HG03354 (cell line): ENCODE measurements around the gene CTTN.
"Not testable (repeated sequence)": the region's sequence is repeated elsewhere in the genome, so short reads cannot be mapped to it uniquely, and the experiment has no call there.

Experiments used
- ATAC-seq: cut with Tn5 transposase; IDR thresholded peaks from one replicate; pipeline ENCODE4 v1.9.1; 2021; ENCODE audit warnings: mild to moderate bottlenecking; ENCODE audit not compliant: unreplicated experiment, poor library complexity, severe bottlenecking

Gene CTTN

GRCh38 chr11:70407121-70407520 is 8.8 kb downstream of the CTTN start:
- no peak for ATAC-seq

DNA sequence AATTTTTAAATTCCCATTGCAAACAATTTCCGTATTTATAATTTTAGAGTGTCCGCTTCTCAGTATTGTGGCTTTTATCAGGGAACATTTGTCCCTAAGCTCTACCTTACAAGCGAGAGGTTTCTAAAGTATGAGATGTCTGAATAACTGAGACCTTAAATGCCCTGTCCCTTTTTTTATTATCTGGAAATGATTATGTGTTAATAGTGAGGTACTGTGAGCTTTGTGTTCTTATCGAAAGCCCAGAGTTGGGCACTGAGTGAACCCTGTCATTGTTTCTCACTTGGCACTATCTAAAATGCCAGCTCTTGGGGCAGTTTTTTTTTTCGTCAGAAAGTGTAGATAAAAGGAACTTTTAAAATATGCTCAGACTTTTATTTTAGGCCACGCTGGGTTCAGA is 9.5 kb downstream of the CTTN start:
- ATAC-seq, result no peak

GRCh38 chr11:70408326-70408725 is 10.0 kb downstream of the CTTN start:
- ATAC-seq, result not testable (repeated sequence)

GRCh38 chr11:70409437-70409836 is 11.1 kb downstream of the CTTN start:
- no peak for ATAC-seq

DNA sequence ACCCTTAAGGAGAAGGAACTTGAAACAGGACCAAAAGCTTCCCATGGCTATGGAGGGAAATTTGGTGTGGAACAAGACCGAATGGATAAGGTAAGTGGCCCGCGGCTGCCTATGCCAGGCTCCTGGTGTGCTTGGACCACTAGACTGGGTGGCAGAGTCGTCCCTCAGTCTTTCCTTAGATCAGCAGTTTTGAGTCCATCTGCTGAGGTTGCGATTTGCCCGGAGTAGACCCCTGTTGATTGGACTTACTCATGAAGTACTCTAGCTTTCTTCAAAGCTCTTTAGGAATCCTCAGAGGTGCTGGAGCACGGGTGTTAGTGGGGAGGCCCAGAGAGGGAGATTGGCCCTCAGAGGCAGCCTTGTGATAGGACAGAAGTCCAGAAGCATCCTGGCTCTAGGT is 11.5 kb downstream of the CTTN start:
- no peak for ATAC-seq

DNA sequence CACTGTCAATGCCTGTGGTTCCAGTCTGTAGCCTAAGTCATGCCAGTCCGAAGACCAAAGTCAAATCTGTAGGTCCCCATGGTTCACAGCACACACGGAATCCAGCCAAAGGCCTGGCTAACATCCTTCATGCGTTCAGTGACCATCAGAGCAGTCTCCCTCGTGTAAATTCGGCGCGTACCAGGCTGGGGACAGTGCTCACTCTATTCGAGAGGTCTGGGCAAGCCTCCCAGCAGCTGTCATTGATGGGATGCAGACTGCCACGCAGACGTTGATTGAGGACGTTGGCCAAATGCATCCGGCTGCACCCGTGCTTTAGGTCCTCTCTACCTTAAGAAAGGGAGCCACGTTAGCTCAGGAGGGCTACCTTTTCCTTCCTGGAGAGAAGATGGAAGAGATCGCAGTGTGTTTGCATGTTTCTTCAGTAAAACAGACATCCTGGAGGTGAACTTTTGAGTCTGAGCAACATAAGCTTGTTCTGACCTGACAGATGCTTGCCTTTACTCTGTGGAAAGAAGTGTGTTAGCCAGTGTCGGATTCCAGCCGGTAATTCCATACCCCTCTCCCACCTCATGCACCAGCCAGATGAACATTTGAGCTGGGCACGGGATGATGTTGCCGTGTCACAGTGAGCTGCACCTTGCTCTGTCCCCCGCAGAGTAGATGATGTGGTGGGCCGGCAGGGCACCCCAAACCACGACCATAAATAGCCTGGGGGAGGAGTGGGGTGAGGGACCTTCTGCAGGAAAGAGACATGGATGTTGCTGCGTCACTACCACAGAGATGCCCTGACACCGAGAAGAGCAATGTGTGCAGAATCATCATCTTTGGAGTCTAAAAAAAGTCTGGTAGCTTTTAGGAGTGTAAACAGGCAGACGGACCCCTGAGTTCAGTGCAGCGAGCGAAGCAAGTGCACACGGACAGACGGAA is 12.2 kb downstream of the CTTN start:
- ATAC-seq, result no peak

DNA sequence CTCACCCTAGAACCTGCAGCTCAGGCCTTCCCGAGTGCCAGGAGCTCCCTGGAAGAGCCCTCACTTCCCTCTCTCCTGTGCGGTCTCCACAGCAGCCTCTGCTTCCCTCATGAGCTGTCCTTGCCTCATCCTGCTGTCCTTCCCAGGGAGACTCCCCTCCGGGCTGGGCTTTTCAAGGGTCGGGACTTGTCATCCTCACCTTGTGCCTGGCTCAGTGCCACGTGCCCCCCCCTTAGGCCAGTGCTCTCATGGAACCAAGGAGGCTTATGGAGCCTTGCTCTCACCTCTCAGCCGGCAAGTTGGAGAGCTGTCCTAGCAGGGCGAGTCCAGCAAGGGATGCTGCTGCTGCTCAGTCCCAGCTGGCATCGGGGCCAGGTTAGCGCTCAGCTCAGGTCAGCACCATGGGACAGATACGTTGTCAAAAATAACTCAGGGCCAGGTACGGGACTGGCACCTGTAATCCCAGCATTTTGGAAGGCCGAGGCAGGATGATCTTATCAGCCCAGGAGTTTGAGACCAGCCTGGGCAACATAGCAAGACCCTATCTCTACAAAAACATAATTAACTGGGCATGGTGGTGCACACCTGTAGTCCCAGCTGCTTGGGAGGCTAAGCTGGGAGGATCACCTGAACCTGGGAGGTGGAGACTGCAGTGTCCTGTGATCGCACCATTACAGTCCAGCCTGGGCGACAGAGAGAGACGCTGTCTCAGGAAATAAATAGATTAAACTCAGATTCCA is 13.6 kb downstream of the CTTN start:
- no peak for ATAC-seq

DNA sequence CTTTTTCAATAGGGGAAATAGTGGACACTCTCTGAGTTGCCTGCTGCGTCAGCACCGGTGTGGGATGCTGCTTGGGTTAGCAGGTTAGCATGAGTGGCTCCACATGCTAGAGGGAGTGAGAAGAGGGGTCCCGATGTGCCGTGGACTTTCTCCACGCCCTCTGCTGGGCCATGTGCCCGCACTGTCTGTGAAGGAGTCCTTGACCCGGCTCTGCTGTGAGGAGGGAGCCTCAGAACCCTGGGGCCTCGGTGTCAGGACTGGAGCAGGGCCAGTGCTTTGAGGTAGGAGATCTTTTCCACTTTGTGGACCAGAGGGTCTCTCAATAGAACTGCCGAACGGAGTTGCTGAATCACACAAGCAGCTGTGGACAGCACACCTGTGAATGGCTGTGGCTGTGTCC is 14.8 kb downstream of the CTTN start:
- ATAC-seq, result no peak

DNA sequence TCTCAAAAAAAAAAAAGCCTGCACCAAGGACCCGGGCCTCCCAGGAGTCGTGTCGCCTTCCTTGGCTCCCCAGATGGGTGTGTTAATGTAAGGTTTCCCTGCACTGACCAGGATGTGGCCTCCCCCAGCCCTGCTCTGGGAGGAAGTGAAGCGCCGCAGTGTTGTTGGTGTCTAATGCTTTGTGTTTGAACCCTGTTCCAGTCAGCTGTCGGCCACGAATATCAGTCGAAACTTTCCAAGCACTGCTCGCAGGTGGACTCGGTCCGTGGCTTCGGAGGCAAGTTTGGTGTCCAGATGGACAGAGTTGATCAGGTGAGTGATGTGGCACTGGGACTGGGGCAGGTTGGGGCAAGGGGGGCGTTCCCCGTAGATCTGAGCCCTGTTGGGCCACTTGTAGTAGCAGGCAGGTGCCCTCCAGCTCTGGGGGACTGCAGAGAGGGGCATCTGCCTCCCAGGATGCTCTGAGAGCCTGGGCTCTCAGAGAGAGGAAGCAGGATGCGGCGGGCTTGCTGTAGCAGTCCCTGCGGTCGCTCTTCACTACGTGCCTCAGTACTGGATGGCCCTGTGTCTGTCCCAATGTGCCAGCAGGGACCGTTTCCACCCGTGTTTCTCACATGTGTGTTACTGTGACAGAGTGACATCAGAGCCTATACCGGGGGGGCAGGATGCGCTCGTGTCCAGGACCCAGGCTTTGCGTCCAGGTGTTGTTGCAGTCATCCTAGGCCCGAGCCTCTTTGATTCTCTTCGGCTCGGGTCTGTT is 16.2 kb downstream of the CTTN start:
- no peak for ATAC-seq

- ATAC-seq, result no peak
These were observed 16.9 kb downstream of the CTTN start for GRCh38 chr11:70415191-70415590.

GRCh38 chr11:70415642-70416395 is 17.5 kb downstream of the CTTN start:
- no peak for ATAC-seq

GRCh38 chr11:70416881-70417280 is 18.6 kb downstream of the CTTN start:
- ATAC-seq, result no peak

DNA sequence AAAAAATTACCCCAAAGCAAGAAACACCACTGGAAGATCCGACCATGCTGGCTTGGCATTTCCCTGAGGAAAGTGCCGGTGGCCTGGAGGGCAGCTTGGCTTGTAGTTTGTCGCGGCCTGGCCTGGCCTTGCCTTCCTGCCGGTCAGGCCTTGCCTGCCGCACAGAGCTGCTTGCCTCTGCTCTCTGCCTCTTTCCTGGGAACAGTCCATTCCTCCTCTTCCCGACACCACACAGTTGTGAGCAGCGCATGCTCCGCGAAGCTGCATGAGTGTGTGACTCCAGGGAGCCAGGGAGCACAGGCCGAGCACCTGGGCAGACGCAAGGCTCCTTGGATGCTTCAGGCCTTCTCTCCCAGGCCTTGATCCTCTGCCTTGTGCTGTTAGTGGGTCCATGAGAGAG is 19.8 kb downstream of the CTTN start:
- no peak for ATAC-seq

- ATAC-seq, result no peak
These were observed 21.1 kb downstream of the CTTN start for GRCh38 chr11:70419307-70420007.

GRCh38 chr11:70420008-70420464 is 21.7 kb downstream of the CTTN start:
- no peak for ATAC-seq

DNA sequence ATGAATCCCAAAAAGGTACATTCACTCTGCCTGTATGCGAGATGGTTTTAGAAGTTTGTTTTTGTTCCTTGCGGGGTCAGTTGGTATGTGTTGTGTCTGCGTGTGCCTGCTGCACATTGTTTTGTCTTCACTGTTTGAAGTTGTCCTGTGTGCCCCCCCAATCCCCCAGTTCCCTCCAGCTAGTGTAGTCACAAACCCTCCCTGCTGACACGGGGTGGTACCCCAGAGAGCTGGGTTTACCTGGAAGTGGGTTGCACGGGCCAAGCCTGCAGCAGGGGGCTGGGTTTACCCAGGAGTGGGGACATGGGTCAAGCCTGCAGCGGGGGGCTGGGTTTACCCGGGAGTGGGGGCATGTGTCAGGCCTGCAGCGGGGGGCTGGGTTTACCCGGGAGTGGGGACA is 22.2 kb downstream of the CTTN start:
- ATAC-seq, result no peak

DNA sequence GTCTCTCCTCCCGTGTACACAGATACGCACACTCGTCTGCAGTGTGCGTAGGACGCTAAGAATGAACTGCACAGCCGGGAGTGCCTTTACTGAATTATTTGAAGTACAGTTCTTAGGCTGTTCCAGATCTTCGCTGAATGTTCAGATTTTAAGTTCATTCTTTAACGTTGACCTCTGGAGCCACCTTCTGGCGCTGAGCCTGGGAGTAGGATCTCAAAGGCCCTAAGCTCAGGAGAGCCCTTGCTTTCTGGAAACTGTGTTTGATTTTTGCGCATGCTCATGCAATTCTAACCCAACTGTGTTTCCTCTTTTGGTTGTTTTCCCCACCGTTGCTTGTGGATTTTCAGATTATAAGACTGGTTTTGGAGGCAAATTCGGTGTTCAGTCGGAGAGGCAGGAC is 22.8 kb downstream of the CTTN start:
- ATAC-seq, result no peak

DNA sequence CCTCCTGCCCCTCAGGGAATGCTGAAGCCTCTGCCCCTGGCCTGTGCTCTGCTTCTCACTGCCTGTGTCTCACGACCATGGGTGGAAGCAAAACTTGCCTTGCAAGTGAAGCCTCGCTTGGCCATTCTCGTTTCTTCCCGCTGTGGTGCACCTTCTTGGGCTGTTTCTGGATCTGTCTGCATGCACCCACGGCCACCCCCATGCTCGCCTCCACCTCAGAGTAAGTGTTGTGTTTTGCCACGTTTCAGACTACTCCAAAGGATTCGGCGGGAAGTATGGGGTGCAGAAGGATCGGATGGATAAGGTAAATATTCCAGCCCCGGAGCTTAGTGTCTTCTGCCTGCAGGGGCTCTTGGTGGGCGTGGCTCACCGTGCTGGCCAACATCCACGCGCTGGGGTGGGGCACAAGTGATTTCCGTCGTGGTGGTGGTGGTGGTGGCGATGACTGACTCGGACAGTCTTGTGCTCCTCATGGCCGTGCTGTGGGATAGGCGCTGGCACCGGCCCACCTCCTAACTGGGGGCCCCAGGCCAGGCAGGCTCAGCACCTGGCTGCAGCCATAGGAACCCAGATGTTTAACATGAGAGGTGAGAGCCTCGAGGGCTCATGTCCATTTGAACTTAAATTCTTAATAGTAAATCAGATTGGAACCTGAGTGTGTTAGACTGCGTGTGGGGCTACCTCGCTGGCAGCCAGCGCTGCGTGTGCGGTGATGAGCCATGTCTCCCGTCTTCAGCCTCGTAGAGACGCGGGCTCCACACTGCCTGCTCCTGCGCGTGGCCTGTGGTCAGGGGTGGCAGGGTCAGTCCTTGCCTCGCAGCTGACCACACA is 24.6 kb downstream of the CTTN start:
- ATAC-seq, result no peak
